HG03097 (cell line): Measurements from ENCODE around the gene PDLIM7.

ENCODE experiments used
- ATAC-seq: cut with Tn5 transposase; IDR thresholded peaks from one replicate; pipeline ENCODE4 v1.9.1; 2021; ENCODE audit not compliant: unreplicated experiment, low FRiP score

PDLIM7 gene

DNA sequence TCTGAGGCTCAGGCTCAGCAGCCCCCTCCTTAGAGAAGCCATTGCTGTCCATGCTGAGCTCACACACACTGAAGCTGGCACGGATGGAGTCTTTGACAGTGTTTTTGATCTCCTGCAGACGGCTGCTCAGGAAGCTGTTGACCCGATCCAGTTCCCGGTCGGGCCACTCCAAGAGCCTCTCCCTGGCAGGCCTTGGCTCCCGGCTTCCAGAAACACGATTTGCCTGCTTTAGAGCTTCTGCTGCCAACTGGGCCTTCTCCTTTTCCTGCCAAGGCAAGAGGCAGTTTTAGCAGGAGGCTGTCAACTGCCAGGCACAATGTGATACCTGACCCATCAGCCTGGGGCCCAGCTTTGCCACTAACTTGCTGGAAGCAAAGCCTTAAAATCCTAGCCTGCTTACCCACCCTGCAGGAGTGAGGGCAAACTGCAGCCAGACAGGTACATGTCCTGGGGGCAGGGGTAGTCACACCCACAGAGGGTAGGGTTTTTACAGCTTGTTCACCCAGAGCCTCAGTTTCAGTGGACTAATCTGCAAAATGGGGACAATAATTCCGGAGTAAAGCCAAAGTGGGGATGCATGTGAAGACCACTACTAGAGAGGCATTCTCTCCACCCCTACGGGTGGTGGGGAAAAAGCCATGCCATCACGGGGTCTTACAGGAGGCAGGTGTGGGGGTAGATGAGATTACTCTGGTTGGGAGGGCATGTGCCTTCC, 27.7 kb upstream of the PDLIM7 start:
- ATAC-seq: no peak

DNA sequence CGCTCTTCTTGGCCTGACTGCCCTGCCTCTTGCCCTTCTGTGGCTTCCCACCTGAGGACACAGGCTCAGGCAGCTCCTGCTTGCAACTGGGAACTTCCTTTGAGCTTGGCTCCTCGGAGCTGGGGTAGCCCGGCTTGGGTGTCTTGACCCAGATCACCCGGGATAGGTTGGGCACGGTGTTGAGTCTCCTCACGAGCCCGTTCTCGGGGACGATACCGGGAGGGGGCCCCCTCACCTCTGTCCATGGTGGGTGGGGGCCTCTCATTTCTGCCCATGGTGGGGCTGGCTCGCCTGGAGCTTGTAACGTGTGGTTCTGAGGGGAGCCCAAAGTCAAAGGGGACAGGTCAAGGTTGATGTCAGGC, 27.1 kb upstream of the PDLIM7 start:
- ATAC-seq: no peak

DNA sequence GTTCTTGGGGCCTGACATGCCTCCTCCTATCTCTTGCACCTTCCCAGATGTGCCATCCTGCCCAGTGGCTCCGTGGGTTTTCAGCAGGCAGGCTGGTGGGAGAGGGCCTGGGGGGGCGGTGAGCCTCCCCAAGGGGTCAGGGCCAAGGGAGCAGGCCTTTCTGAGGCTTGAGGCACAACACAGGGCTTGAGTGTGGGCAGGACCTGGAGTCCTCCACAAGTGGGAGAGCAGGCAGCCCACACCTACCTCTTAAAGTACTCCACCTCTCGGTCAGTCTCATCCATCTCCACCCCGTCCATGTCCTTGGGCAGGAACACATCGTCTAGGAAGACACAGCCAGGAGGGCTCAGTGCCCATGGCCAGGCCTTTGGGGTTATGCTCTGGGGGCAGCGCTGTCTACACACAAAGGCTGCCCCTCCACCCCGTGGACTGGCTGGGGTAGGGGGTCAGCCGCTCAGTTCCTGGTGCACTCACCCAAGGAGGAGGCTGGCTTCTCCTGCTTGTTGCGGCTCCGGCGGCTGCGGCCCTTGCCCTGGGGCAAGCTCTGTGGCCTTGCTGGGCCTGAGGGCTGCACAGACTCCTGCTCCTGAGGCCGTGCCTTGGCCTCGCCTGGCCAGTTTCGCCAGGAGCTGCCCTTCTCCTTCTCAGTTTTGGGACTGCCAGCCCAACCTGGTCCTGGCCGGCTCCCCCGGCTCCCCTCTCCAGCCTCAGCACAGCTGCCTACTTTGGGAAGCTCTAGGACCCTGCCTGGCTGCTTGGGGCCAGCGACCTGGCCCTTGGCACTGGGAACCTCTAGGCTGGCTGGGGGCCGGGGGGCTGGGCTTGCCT, 26.5 kb upstream of the PDLIM7 start:
- no peak for ATAC-seq

DNA sequence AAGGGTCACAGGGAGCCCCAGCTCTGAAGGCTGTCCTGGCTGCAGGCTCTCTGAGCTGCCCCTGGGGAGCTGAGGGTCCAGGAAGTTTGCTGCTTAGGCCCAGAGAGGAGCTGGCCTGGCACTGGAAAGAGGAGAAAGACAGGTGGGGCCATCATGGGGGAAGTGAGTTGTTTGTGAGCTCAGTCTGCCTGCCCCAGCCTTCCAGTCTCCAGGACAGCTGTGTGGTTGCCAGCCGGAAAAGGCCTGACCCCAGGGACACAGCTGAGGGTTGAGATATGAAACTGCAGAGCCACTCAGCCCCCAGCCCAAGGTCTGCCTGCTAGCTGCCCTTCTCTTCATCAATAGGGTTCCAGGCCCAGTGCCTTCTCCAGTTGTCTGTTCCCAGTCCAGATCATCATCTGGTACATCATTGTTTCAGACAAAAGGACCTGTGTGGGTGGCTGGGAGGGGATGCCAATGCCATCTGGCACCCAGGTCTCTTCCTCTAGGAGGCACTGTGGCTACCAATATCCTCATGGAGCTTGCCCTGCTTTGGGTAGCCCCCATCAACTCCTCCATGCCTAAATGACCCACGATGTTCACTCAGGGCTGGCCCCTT, 23.6 kb upstream of the PDLIM7 start:
- ATAC-seq: no peak

DNA sequence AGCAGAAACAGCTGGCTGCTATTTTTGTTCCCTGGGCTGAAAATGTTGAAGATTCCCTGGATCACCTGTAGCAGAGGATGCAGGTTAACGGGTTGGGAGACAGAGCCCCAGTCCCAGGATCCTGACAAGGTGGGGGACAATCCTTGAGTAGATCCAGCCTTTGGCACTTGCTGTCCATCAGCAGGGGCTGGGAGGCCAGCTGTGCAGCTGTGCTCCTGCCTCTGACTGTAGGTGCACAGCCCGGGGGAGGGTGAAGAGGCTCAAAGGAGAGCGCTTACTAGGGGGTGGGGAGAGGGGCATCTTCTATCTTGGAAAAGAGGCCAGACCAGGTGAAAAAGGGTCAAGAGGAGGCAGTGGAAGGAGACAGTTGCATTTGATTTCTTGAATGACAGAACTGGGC, 22.9 kb upstream of the PDLIM7 start:
- no peak for ATAC-seq

DNA sequence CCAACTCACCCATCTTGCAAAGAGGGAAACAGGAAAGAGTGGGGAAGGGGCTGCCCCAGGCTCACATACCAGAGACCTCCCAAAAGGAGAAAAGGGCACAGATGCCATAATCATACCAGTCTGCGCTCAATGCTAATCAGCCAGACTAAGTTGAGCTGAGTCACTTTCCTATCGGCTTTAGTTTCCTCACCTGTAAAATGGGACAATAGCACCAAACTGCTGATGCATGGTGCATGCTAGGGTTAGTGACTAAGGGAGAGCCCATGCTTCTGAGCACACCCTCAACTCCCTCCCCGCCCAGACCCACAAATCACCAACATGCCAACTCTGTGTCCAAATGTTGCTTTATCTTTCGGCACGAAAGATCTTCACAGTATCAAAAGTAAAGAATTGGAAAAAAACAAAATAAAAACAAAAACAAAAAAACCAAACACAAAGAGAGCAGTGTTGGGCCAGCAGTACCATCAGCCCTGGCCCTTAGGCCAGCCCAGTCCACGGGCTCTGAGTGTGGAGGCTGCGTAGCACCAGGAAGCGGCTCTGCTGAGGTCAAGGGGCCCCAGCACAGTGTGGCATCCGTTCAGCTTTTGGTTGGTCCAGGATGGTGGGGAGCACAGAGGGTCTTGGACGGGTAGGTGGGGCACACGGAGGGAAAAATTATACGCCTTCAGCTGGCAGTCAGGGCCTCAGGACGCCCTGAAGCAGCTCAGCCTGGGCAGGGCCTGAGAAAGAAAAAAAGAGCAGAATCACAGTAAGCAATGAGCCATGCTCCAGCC, 22.2 kb upstream of the PDLIM7 start:
- no peak for ATAC-seq

DNA sequence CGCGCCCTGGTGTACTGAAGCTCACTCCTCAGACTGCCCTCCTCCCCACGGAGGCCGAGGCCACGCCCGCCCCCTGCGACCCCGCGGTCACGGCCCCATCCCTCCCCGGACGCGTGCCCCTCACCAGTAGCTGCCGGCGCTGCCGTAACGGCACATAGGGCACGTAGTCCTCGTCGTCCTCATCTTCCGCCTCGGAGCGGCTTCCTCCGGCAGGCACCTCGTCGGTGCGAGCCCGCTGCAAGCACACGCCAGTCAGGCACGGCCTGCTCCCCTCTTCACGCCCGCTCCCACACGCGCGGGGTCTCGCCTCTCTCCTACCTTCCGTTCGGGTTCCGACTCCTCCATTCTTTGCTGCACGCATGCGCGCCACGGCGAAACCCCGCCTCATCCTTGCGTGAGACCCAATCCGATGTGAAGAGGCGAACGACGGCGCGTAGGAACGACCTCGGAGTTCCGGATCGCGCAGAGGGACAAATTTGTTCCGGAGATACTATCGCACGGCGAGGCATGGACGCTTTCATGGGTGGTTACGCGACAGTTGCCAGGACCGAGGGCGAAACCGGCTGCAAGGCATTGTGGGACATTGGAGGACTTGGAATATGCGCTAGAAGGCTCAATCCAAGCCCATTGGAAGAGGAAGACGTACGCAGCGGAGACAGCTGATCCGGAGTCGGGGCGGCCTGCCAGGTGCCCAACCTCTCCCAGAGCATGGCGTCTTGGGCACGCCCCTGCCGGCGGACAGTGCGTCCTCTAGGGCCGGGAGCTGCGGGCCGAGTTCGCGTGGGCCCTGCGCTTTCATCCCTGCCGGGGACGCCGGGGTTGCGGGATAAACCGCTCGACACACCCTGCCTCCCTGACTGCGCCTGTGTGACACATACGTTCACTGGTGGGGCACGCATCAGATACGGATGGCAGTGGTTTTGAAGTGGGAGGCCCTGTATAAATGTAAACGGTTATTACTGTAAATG, 19.5 kb upstream of the PDLIM7 start, which contains the start of gene DDX41:
TSS of gene DDX41 (minus strand) at position 361 of the 968 bp plus-strand sequence. CDS start at position 345, 16 bp downstream.
- peak; percentile 63 for ATAC-seq

DNA sequence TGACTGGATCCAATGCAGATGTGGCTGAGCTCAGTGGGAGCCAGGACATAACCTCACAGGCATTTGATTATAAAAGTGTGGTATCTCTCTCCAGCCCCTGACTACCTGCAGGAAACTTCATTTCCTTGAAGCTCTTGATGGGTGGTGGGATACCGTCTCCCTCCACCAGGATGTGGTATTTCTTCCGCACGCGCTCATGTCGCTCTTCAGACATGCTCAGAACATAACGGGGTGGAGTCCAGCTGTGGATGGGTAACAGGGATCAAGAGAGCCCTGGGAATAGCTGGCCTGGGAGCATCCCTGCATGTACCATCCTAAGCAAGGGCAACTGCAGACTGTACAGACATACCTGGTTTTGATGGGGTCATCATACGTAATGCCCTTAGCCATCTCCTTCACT, 18.2 kb upstream of the PDLIM7 start:
- ATAC-seq: no peak

DNA sequence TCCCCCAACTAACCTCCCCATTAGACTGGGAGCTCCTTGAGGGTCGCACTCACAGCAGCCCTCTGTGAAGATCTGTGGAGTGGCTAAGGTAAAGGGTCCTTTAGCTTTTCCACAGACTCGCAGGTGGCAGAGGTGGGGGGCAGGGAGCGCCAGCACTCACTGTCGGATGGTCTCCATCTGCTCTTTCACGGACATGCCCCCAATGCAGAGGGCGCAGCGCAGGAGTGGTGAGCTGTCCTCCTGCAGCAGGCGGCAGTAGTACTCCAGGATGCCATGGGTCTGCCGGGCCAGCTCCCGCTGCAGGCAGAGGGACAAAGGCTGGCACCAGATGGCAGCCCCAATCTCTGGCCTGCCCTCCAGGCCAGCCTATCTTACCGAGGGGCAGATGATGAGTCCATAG, 17.1 kb upstream of the PDLIM7 start:
- ATAC-seq: no peak

DNA sequence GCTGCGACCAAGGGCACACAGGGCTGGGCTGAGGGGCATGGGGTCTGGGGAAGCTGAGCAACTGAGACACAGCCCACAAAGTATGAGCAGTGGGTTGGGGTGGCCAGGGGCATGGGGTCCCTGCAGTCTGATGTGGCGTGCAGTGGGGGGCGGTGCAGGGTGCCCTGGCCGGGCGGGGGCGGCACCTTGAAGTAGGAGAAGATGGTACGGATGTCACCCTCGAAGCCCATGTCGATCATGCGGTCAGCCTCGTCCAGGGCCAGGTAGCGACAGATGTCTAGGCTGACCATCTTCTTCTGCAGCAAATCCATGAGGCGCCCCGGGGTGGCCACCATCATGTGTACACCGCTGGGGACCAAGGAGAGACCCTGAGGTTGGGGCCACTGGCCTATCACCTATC, 16.1 kb upstream of the PDLIM7 start:
- ATAC-seq: no peak

DNA sequence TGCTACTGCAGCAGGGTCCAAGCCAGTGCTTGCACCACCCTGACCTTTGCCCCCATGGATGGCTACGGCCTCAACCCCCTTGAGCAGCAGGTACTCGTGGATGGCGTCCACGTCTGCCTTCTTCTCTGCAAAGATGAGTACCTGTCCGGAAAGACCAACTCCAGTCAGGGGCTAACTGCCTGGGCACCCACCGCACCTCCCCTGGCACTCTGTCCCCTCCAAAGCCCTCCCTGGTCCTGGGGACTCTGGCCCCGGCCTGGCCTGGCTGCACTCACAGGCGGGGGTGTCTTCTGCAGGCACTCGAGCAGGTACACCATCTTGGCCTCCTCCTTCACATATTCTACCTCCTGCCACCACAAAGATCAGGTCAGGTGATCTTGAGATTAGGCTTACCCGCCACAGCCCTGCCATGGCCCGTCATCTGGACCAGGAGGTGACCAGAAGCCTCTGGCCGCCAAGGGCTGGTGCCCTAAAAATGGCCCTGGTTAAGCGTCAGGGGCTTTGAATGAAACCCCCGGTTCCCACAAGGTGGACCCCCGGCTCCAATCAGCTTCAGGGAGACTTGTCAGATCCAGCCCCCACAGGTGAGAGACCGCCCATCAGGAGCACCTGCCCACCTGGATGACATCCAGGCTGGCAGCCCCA, 15.5 kb upstream of the PDLIM7 start:
- no peak for ATAC-seq

DNA sequence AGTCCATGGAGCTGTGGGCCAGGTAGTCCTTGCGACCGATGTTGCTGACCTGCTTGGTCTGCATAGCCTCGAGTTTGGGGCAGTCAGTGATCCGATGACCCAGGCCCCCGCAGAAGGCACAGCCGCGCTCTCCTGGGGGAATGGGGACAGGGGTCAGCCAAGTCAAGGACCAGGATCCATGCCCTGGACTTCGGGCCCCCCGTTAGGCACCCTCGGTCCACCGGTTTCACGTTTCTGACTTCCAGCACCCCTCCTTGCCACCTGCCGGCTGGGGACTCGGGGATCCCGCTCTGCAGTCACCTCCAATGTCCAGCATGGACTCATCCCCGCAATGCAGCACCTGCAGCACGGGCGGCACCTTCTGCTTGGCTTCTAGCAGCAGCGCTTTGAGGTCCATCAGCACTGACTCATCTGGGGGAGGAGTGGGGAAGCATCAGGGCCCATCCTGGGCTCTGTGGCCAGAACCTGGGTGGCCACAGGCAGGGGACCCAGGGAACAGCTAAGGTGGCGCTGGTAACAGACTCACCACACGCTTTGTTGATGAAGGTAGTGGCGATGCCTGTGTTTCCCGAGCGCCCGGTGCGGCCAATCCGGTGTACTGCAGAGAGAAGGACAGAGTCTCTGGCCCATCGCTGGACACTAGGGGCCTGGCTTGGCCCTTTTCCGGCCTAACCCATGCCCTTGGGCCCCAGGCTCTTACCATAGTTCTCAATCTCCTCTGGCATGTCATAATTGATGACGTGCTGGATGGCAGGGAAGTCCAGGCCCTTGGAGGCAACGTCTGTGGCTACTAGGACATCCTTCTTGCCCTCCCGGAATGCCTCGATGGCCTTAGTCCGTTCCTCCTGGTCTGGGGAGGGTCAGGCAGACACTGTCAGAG, 14.6 kb upstream of the PDLIM7 start:
- ATAC-seq: no peak

DNA sequence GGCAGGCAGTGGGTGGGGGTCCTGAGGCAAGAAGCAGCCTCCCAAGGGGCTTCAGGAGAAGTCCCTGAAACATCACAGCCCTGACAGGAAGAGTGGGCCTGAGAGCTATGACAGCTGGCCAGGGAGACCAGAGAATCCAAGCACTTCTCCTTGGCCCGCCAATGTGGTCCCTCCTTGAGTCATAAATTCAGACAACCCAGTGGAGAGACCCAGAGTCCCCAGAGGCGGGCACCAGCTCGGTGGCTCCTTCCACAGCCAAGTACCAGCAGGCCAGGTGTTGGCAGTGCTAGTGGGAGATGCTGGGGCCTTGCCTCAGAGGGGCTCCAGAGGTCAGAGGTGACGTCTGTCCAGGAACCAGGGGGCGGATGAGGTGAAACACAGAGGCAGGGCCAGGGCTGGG, 13.8 kb upstream of the PDLIM7 start:
- no peak for ATAC-seq

DNA sequence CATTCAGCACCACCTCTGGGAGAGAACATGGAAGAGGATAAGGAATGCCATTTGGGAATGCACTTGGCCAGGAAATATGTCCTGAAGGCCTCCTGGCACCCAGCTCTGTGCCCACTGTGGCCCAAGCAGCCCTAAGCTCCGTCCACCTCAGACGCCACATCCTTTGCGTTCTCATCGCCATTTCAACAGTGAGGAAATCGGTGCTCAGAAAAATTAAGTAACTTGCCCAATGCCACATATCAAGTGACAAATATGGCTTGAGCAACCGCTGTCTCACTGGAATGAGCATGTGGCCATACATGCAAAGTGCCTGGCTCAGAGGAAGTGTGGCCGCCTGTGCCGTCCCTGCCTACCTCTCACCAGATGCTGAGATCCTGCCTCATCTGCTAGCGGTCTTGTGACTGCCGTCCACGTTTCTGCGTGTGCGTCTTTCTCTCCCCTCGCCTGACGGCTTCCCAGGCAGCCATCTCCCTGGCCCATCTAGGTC, 13.2 kb upstream of the PDLIM7 start:
- ATAC-seq: no peak

DNA sequence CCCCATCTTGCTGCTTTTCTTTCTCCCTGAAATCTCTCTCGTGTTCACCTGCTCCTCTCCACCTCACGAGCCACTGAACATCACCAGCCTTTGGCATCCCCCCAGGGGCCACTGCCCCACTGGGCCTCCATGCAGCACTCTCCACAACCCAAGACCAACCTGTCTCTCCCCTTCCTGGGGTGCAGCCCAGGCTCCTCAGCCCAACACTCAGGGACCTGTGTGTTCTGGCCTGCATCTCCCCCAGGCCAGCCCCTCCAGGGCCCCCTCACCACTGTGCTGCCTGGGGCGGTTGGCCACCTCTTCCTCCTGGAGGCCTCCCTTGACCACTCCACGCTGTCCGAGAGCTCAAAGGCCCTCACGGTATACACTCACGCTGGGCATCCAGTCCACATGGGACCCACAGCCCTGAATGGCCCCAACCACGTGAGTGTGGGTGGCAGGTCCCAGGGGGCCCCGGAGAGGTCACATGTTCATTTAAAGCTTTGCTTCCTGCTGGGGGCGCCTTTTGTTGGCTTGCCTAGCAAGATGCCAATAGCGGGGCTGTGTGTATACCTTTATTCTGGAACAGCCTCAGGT, 12.7 kb upstream of the PDLIM7 start:
- ATAC-seq: no peak

DNA sequence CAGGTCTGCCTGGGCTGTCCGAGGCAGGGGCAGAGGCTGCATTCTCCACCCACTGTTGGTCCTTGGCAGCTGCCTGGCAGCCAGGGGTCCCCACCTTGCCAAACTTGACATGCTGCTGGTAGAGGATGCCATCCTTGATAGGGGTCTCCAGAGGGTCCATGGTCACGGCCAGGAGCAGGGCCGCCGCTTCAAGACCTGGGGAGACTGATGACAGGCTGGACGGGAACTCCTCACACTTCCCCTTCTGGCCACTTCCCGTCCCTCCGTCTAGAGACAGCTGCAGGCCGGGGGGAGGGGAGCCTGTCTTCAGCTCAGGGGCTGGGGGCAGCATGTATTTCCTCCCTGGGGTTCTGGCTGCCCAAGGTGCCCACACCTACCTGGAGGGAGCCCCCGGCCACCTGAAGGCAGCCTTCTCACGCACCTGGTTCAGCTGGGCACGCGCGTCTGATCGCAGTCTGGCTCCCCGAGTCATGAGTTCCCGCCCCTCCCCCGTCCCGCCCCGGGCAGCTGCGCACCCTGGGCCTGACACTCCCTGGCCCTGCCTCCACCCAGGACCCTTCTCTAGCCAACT, 12.1 kb upstream of the PDLIM7 start, which contains the start of gene DOK3:
TSS of gene DOK3 (minus strand) at position 446 of the 571 bp plus-strand sequence. CDS start at position 160, 286 bp downstream.
- no peak for ATAC-seq

DNA sequence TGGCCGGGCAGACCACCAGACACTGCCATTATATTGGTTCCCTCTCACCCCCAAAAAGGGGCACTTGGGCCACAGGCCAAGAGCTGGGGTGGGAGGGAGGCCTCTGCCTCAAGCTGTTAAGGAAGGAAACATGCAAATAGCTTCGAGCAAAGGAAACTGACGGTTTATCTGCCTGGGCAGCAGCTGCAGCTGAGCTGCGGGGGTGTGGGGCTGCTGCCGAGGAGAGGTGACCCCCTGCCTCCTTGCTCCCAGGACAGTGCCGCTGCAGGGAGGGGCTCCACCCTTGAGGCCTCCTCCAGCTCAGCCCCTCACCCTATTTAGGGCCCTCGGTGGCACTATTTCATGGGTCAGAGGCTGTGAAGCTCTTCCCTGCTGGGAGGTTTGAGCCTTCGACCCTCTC, 11.4 kb upstream of the PDLIM7 start:
- no peak for ATAC-seq
